Measurements from ENCODE around the gene SCARB2. TPM values are rescaled to one million over a fixed set of nuclear protein-coding genes. Genes with fewer than 3 reads are reported as not detected.
A peak's percentile ranks its signal among the peaks of the same experiment; 100 is the strongest.

The SCARB2 gene
- total RNA-seq, 2 experiments from 2014 or later: 7.0 to 8.2 TPM

GRCh38 chr4:76219299-76220055 lies 5.9 kb upstream of the SCARB2 start:
- no peak overlapping the region for H3K27ac Mint-ChIP-seq
- H3K4me1 Mint-ChIP-seq (ENCODE audit: low read depth): peaks cover 3% of the 10 kb centered on the region
- intact Hi-C loops (cut with micrococcal nuclease): loop anchor here (10.0 kb wide), 1 partner anchor 705 kb away; the partner anchor contains the start of genes RCHY1 and THAP6
- ChIA-PET CTCF (interaction anchor here (0.7 to 1.5 kb wide), 2 partner anchors 39 to 158 kb away, joined by 3 read pairs; no protein-coding TSS in a partner anchor), POLR2A (no interaction called here)
- no peak overlapping the region for H3K4me3 Mint-ChIP-seq
- H3K27me3 Mint-ChIP-seq: no peaks in the 10 kb centered on the region
- no peak for DNase-seq
- H3K9me3 Mint-ChIP-seq: no peaks in the 10 kb centered on the region
- H3K36me3 Mint-ChIP-seq: no peaks in the 10 kb centered on the region

- Mint-ChIP-seq H3K4me1 (ENCODE audit: low read depth) (peaks cover 18% of the 10 kb centered on the region), H3K4me3 (no peak overlapping the region), H3K9me3 (no peaks in the 10 kb centered on the region), H3K27me3 (no peaks in the 10 kb centered on the region), H3K27ac (no peak overlapping the region), H3K36me3 (no peaks in the 10 kb centered on the region)
- intact Hi-C loops (cut with micrococcal nuclease): loop anchor here (10.0 kb wide), 1 partner anchor 702 kb away; the partner anchor contains the start of genes RCHY1 and THAP6
- ChIA-PET POLR2A (no interaction called here), CTCF (interaction anchor here (0.6 to 1.1 kb wide), 3 partner anchors 38 to 214 kb away, joined by 3 to 4 read pairs (median 3); no protein-coding TSS in a partner anchor)
- DNase-seq: no peak
Measured at GRCh38 chr4:76216975-76217814, 3.6 kb upstream of the SCARB2 start.

- H3K27ac Mint-ChIP-seq: no peak overlapping the region
- no peak overlapping the region for H3K4me3 Mint-ChIP-seq
- no peaks in the 10 kb centered on the region for H3K27me3 Mint-ChIP-seq
- H3K9me3 Mint-ChIP-seq: no peaks in the 10 kb centered on the region
- CTCF ChIA-PET: interaction anchor here (1.0 to 1.1 kb wide), 2 partner anchors 37 to 215 kb away, joined by 3 to 4 read pairs; no protein-coding TSS in a partner anchor
- no peak for DNase-seq
- intact Hi-C loops (cut with micrococcal nuclease): loop anchor here (10.0 kb wide), 1 partner anchor 702 kb away; the partner anchor contains the start of genes RCHY1 and THAP6
- peaks cover 22% of the 10 kb centered on the region for H3K4me1 Mint-ChIP-seq (ENCODE audit: low read depth)
- POLR2A ChIA-PET: no interaction called here
- no peaks in the 10 kb centered on the region for H3K36me3 Mint-ChIP-seq
Measured at GRCh38 chr4:76216524-76216923, 2.9 kb upstream of the SCARB2 start.

- Mint-ChIP-seq H3K27me3 (no peaks in the 10 kb centered on the region), H3K27ac (no peak overlapping the region), H3K9me3 (no peaks in the 10 kb centered on the region), H3K4me3 (no peak overlapping the region), H3K4me1 (ENCODE audit: low read depth) (peaks cover 22% of the 10 kb centered on the region), H3K36me3 (no peaks in the 10 kb centered on the region)
- no peak for DNase-seq
- ChIA-PET POLR2A (no interaction called here), CTCF (interaction anchor here (1.2 to 2.9 kb wide), 2 partner anchors 35 to 162 kb away, joined by 4 to 14 read pairs; no protein-coding TSS in a partner anchor)
- intact Hi-C loops (cut with micrococcal nuclease): loop anchor here (10.0 kb wide), 1 partner anchor 700 kb away; the partner anchor contains the start of genes RCHY1 and THAP6
Measured at GRCh38 chr4:76215077-76215476, 1.5 kb upstream of the SCARB2 start.

GRCh38 chr4:76214177-76214675 lies 602 bp upstream of the SCARB2 start:
- Mint-ChIP-seq H3K4me1 (ENCODE audit: low read depth) (peaks cover 22% of the 10 kb centered on the region), H3K9me3 (no peaks in the 10 kb centered on the region), H3K36me3 (no peaks in the 10 kb centered on the region), H3K4me3 (peak overlapping the region; percentile 70), H3K27me3 (no peaks in the 10 kb centered on the region), H3K27ac (peak overlapping the region; percentile 30)
- no peak for DNase-seq
- intact Hi-C loops (cut with micrococcal nuclease): loop anchor here (1.0 to 10.0 kb wide), 4 partner anchors 67 to 863 kb away; partner anchors contain the start of genes CCNI, NUP54, RCHY1 and THAP6
- POLR2A ChIA-PET: no interaction called here
- CTCF ChIA-PET: interaction anchor here (1.2 to 2.9 kb wide), 3 partner anchors 34 to 164 kb away, joined by 4 to 14 read pairs (median 5); no protein-coding TSS in a partner anchor

GRCh38 chr4:76212851-76213414 lies 691 bp downstream of the SCARB2 start:
- H3K4me1 Mint-ChIP-seq (ENCODE audit: low read depth): peaks cover 30% of the 10 kb centered on the region
- intact Hi-C loops (cut with micrococcal nuclease): loop anchor here (5.0 to 10.0 kb wide), 3 partner anchors 66 to 864 kb away; partner anchors contain the start of genes CCNI, NUP54, RCHY1 and THAP6
- H3K36me3 Mint-ChIP-seq: no peaks in the 10 kb centered on the region
- peak overlapping the region; percentile 68 for H3K4me3 Mint-ChIP-seq
- H3K9me3 Mint-ChIP-seq: no peaks in the 10 kb centered on the region
- peak; percentile 67 for DNase-seq
- POLR2A ChIA-PET: no interaction called here
- peak overlapping the region; percentile 44 for H3K27ac Mint-ChIP-seq
- CTCF ChIA-PET: interaction anchor here (1.1 to 2.9 kb wide), 3 partner anchors 33 to 292 kb away, joined by 3 to 14 read pairs (median 5); no protein-coding TSS in a partner anchor
- no peaks in the 10 kb centered on the region for H3K27me3 Mint-ChIP-seq

GRCh38 chr4:76211769-76212708 lies 1.6 kb downstream of the SCARB2 start:
- intact Hi-C loops (cut with micrococcal nuclease): loop anchor here (5.0 to 10.0 kb wide), 3 partner anchors 65 to 865 kb away; partner anchors contain the start of genes CCNI, NUP54, RCHY1 and THAP6
- Mint-ChIP-seq H3K27ac (peak overlapping the region; percentile 44), H3K9me3 (no peaks in the 10 kb centered on the region), H3K27me3 (no peaks in the 10 kb centered on the region), H3K4me1 (ENCODE audit: low read depth) (peaks cover 30% of the 10 kb centered on the region), H3K36me3 (no peaks in the 10 kb centered on the region), H3K4me3 (peak overlapping the region; percentile 68)
- ChIA-PET CTCF (interaction anchor here (1.2 to 1.8 kb wide), 3 partner anchors 33 to 166 kb away, joined by 3 to 6 read pairs (median 5); no protein-coding TSS in a partner anchor), POLR2A (no interaction called here)
- no peak for DNase-seq

GRCh38 chr4:76210452-76210851 lies 3.2 kb downstream of the SCARB2 start:
- DNase-seq: no peak
- intact Hi-C loops (cut with micrococcal nuclease): loop anchor here (1.0 to 10.0 kb wide), 4 partner anchors 12 to 867 kb away; partner anchors contain the start of genes CCNI, NUP54, RCHY1 and THAP6
- H3K36me3 Mint-ChIP-seq: no peaks in the 10 kb centered on the region
- no peak overlapping the region for H3K4me3 Mint-ChIP-seq
- H3K27ac Mint-ChIP-seq: no peak overlapping the region
- peaks cover 33% of the 10 kb centered on the region for H3K4me1 Mint-ChIP-seq (ENCODE audit: low read depth)
- CTCF ChIA-PET: interaction anchor here (1.2 to 1.6 kb wide), 2 partner anchors 31 to 95 kb away, joined by 3 to 6 read pairs; no protein-coding TSS in a partner anchor
- no peaks in the 10 kb centered on the region for H3K27me3 Mint-ChIP-seq
- no peaks in the 10 kb centered on the region for H3K9me3 Mint-ChIP-seq
- POLR2A ChIA-PET: no interaction called here

GRCh38 chr4:76209881-76210280 lies 3.7 kb downstream of the SCARB2 start:
- Mint-ChIP-seq H3K4me3 (no peak overlapping the region), H3K27ac (no peak overlapping the region), H3K9me3 (no peaks in the 10 kb centered on the region), H3K4me1 (ENCODE audit: low read depth) (peaks cover 33% of the 10 kb centered on the region), H3K27me3 (no peaks in the 10 kb centered on the region), H3K36me3 (no peaks in the 10 kb centered on the region)
- intact Hi-C loops (cut with micrococcal nuclease): loop anchor here (1.0 to 10.0 kb wide), 4 partner anchors 12 to 867 kb away; partner anchors contain the start of genes CCNI, NUP54, RCHY1 and THAP6
- no peak for DNase-seq
- ChIA-PET CTCF (interaction anchor here (2.0 kb wide), 1 partner anchor 30 kb away, joined by 8 read pairs; no protein-coding TSS in a partner anchor), POLR2A (no interaction called here)

- Mint-ChIP-seq H3K4me1 (ENCODE audit: low read depth) (peaks cover 27% of the 10 kb centered on the region), H3K36me3 (no peaks in the 10 kb centered on the region), H3K4me3 (no peak overlapping the region), H3K9me3 (no peaks in the 10 kb centered on the region), H3K27me3 (no peaks in the 10 kb centered on the region), H3K27ac (no peak overlapping the region)
- ChIA-PET POLR2A (no interaction called here), CTCF (interaction anchor here (2.0 kb wide), 1 partner anchor 29 kb away, joined by 8 read pairs; no protein-coding TSS in a partner anchor)
- intact Hi-C loops (cut with micrococcal nuclease): no loop called here
- DNase-seq: no peak
Measured at GRCh38 chr4:76208005-76208765, 5.4 kb downstream of the SCARB2 start.
